HepG2 (cell line): ENCODE data around the gene MSI2. TPM values are rescaled to one million over a fixed set of nuclear protein-coding genes. Genes with fewer than 3 reads are reported as not detected.

ENCODE experiments used
- ARID2 ChIP-seq: sonication (generic); formaldehyde crosslinking; IDR thresholded peaks from 2 replicates; pipeline ENCODE4 v1.8.1; 2022; ENCODE audit warnings: mild to moderate bottlenecking, missing genetic modification reagents, borderline replicate concordance
- ATF7 ChIP-seq, 2 experiments: fragments of 450-650 bp in 1 of 2; sonication (generic) in 1 of 2; formaldehyde crosslinking in 1 of 2; IDR thresholded peaks; 2 replicates each; pipeline versions ENCODE4 v1.4.0 to v1.6.1; 2016 to 2020; ENCODE audit warnings: antibody characterized with exemption in 1 of 2, mild to moderate bottlenecking in 1 of 2, missing genetic modification reagents in 1 of 2
- BHLHE40 ChIP-seq: IDR thresholded peaks from 2 replicates; pipeline ENCODE4 v1.6.1; 2011; ENCODE audit warnings: low read length, improper control_type of control experiment
- HIC2 ChIP-seq: sonication (generic); formaldehyde crosslinking; IDR thresholded peaks from 2 replicates; pipeline ENCODE4 v1.9.0; 2022; ENCODE audit warnings: low read depth, missing genetic modification reagents
- IKZF4 ChIP-seq: sonication (generic); formaldehyde crosslinking; IDR thresholded peaks from 2 replicates; pipeline ENCODE4 v1.5.1; 2020; ENCODE audit warnings: borderline replicate concordance, mild to moderate bottlenecking, low read depth, missing genetic modification reagents; ENCODE audit errors: not compliant biosample characterization
- IRF1 ChIP-seq: sonication (generic); formaldehyde crosslinking; IDR thresholded peaks from 2 replicates; pipeline ENCODE4 v1.4.0; 2020; ENCODE audit warnings: low read depth, mild to moderate bottlenecking, missing genetic modification reagents
- MAFG ChIP-seq: sonication (generic); formaldehyde crosslinking; IDR thresholded peaks from 2 replicates; pipeline ENCODE4 v1.5.1; 2020; ENCODE audit warnings: mild to moderate bottlenecking, missing genetic modification reagents
- MEIS2 ChIP-seq: sonication (generic); formaldehyde crosslinking; IDR thresholded peaks from 2 replicates; pipeline ENCODE4 v1.9.0; 2021; ENCODE audit warnings: mild to moderate bottlenecking, missing genetic modification reagents
- MIXL1 ChIP-seq: IDR thresholded peaks from 2 replicates; pipeline ENCODE4 v1.6.1; 2016
- NFIB ChIP-seq: sonication (generic); formaldehyde crosslinking; IDR thresholded peaks from 2 replicates; pipeline ENCODE4 v1.9.0; 2021; ENCODE audit warnings: missing genetic modification reagents, mild to moderate bottlenecking, borderline replicate concordance
- NPAS2 ChIP-seq: sonication (generic); formaldehyde crosslinking; IDR thresholded peaks from 2 replicates; pipeline ENCODE4 v1.8.0; 2022; ENCODE audit warnings: mild to moderate bottlenecking, missing genetic modification reagents, borderline replicate concordance
- PAXIP1 ChIP-seq: sonication (generic); formaldehyde crosslinking; conservative IDR thresholded peaks from 2 replicates; pipeline ENCODE4 v1.4.0; 2020; ENCODE audit warnings: mild to moderate bottlenecking, missing genetic modification reagents, moderate library complexity
- SAP130 ChIP-seq: IDR thresholded peaks from 2 replicates; pipeline ENCODE4 v1.6.1; 2016; ENCODE audit warnings: low read depth
- ZBTB33 ChIP-seq: sonication (generic); formaldehyde crosslinking; IDR thresholded peaks from 2 replicates; pipeline ENCODE4 v1.4.0; 2020; ENCODE audit warnings: missing genetic modification reagents
- ZBTB43 ChIP-seq: sonication (generic); formaldehyde crosslinking; conservative IDR thresholded peaks from 2 replicates; pipeline ENCODE4 v1.4.0; 2020; ENCODE audit warnings: missing genetic modification reagents
- ZKSCAN5 ChIP-seq: sonication (generic); formaldehyde crosslinking; IDR thresholded peaks from 2 replicates; pipeline ENCODE4 v1.5.1; 2020; ENCODE audit warnings: mild to moderate bottlenecking, missing genetic modification reagents
- ZNF337 ChIP-seq: sonication (generic); formaldehyde crosslinking; IDR thresholded peaks from 2 replicates; pipeline ENCODE4 v1.5.1; 2020; ENCODE audit warnings: missing genetic modification reagents, low read depth, mild to moderate bottlenecking, borderline replicate concordance
- ZNF775 ChIP-seq: sonication (generic); formaldehyde crosslinking; IDR thresholded peaks from 2 replicates; pipeline ENCODE4 v1.4.0; 2020; ENCODE audit warnings: missing genetic modification reagents, mild to moderate bottlenecking, moderate library complexity, borderline replicate concordance
- polyA plus RNA-seq, 8 experiments: library from polyadenylated mRNA; depleted of rRNA in 3 of 8; stranded (reverse) in 7 of 8; unstranded in 1 of 8; fragments of >200 nt; fragmentation: Illumina TruSeq in 4 of 8; extraction: Trizol in 4 of 8; gene quantifications; 2 replicates each; pipeline versions ENCODE4 v1.2.1 to v1.2.3, GENCODE V29; 2011 to 2016; ENCODE audit warnings: low read depth in 4 of 8, missing spikeins in 1 of 8, mixed read lengths in 1 of 8; ENCODE audit not compliant: insufficient read depth in 1 of 8
- total RNA-seq, 5 experiments: library from RNA; depleted of rRNA; stranded (reverse); fragments of >200 nt; fragmentation: Illumina TruSeq; extraction: Trizol; gene quantifications; 2 replicates each; pipeline ENCODE4 v1.2.3, GENCODE V29; 2016; ENCODE audit warnings: low read depth in 1 of 5

MSI2 gene
- total and polyA plus RNA-seq, 2 of the 13 experiments (the other 11 are each of a cell fraction or from before 2014, with no cell fraction given), result 77.5 to 78.4 TPM

- TF ChIP-seq NFIB (CRISPR knock-in tag) (no peak), ZBTB43 (peak; percentile 56; the same call in 1 of the 2 replicates), ZBTB33 (peak; percentile 82), HIC2 (CRISPR knock-in tag) (peak; percentile 89), SAP130 (CRISPR knock-in tag) (peak; percentile 86), PAXIP1 (CRISPR knock-in tag) (peak; percentile 100), ZNF337 (CRISPR knock-in tag) (0 out of 2 replicates have a peak, but pooled peaks have one; percentile 20), ZKSCAN5 (CRISPR knock-in tag) (no peak), IKZF4 (CRISPR knock-in tag) (no peak), ATF7 (IDR thresholded peaks at IDR 0.05) (peak; percentile 24; the same call in 1 of the 2 replicates), ATF7 (CRISPR knock-in tag; IDR thresholded peaks at IDR 0.05) (peak; percentile 54; the same call in 1 of the 2 replicates), MIXL1 (CRISPR knock-in tag) (peak; percentile 68; the same call in 1 of the 2 replicates), NPAS2 (CRISPR knock-in tag) (no peak), MEIS2 (peak; percentile 94), IRF1 (CRISPR knock-in tag) (no peak), BHLHE40 (peak; percentile 60; the same call in 1 of the 2 replicates), ZNF775 (0 out of 2 replicates have a peak, but pooled peaks have one; percentile 76), ARID2 (CRISPR knock-in tag) (peak; percentile 70; the same call in 1 of the 2 replicates), MAFG (CRISPR knock-in tag) (no peak)
Observed at GRCh38 chr17:57517632-57518456, 261.5 kb downstream of the MSI2 start (continued).
